Activated naive CD4-positive, alpha-beta T cell treated with anti-CD3 and anti-CD28 coated beads, Interleukin-2, amount 10 ng/mL, durations not matched to agents 7 days and 5 days (primary cell): ENCODE measurements around the gene RTP3.
A peak's percentile ranks its signal among the peaks of the same experiment; 100 is the strongest.
"Not testable (repeated sequence)": the region's sequence is repeated elsewhere in the genome, so short reads cannot be mapped to it uniquely, and the experiment has no call there.

Experiments used
- CTCF ChIA-PET: fragments of 350-600 bp; sonication (Branson Sonifier 250); formaldehyde crosslinking; loops from one replicate; lab custom pipeline; 2021; ENCODE audit warnings: antibody characterized with exemption; lab: Charles Lee
- DNase-seq: peaks from one replicate; pipeline ENCODE4 v3.0.0-alpha.2; 2020
- H3K27ac Mint-ChIP-seq: one replicate; pipeline ENCODE4 v1.8.0; 2021; ENCODE audit warnings: mild to moderate bottlenecking, moderate library complexity, mixed read lengths
- H3K27me3 Mint-ChIP-seq: one replicate; pipeline ENCODE4 v1.8.0; 2021; ENCODE audit warnings: mild to moderate bottlenecking, mixed read lengths
- H3K36me3 Mint-ChIP-seq: one replicate; pipeline ENCODE4 v1.8.0; 2021; ENCODE audit warnings: mixed read lengths
- H3K4me1 Mint-ChIP-seq: one replicate; pipeline ENCODE4 v1.8.0; 2021; ENCODE audit warnings: mixed read lengths
- H3K4me3 Mint-ChIP-seq: one replicate; pipeline ENCODE4 v1.8.0; 2021; ENCODE audit warnings: mild to moderate bottlenecking, moderate library complexity, mixed read lengths
- H3K9me3 Mint-ChIP-seq: one replicate; pipeline ENCODE4 v1.8.0; 2021; ENCODE audit warnings: mixed read lengths

The RTP3 gene

GRCh38 chr3:46490338-46491084, 7.3 kb upstream of the RTP3 start:
- CTCF ChIA-PET: interaction anchor here (1.4 to 7.9 kb wide), 8 partner anchors 10 to 201 kb away, joined by 5 to 187 read pairs (median 38); partner anchors contain the start of gene RTP3
- Mint-ChIP-seq H3K4me1 (peaks cover 37% of the 10 kb centered on the region), H3K36me3 (no peaks in the 10 kb centered on the region), H3K27ac (no peak overlapping the region), H3K27me3 (peaks cover 9% of the 10 kb centered on the region), H3K9me3 (no peaks in the 10 kb centered on the region), H3K4me3 (no peak overlapping the region)
- DNase-seq: no peak

GRCh38 chr3:46491089-46492070, 6.4 kb upstream of the RTP3 start:
- H3K27ac Mint-ChIP-seq: no peak overlapping the region
- peaks cover 44% of the 10 kb centered on the region for H3K4me1 Mint-ChIP-seq
- no peaks in the 10 kb centered on the region for H3K9me3 Mint-ChIP-seq

GRCh38 chr3:46492890-46493547, 4.8 kb upstream of the RTP3 start:
- H3K4me1 Mint-ChIP-seq: peaks cover 55% of the 10 kb centered on the region
- H3K9me3 Mint-ChIP-seq: no peaks in the 10 kb centered on the region
- no peaks in the 10 kb centered on the region for H3K36me3 Mint-ChIP-seq
- H3K27ac Mint-ChIP-seq: no peak overlapping the region
- CTCF ChIA-PET: interaction anchor here (0.8 to 1.6 kb wide), 4 partner anchors 46 to 138 kb away, joined by 4 to 10 read pairs (median 6); no protein-coding TSS in a partner anchor
- no peak for DNase-seq
- H3K27me3 Mint-ChIP-seq: no peaks in the 10 kb centered on the region
- H3K4me3 Mint-ChIP-seq: no peak overlapping the region

More at GRCh38 chr3:46491089-46492070, 6.4 kb upstream of the RTP3 start:
- DNase-seq: no peak
- H3K4me3 Mint-ChIP-seq: no peak overlapping the region
- H3K27me3 Mint-ChIP-seq: peaks cover 3% of the 10 kb centered on the region
- CTCF ChIA-PET: interaction anchor here (0.5 to 7.9 kb wide), 6 partner anchors 35 to 139 kb away, joined by 3 to 187 read pairs (median 9); no protein-coding TSS in a partner anchor
- no peaks in the 10 kb centered on the region for H3K36me3 Mint-ChIP-seq

- CTCF ChIA-PET, H3K4me3 Mint-ChIP-seq, H3K9me3 Mint-ChIP-seq, H3K36me3 Mint-ChIP-seq, H3K27ac Mint-ChIP-seq, DNase-seq, H3K27me3 Mint-ChIP-seq: not testable (repeated sequence)
- peaks cover 46% of the 10 kb centered on the region for H3K4me1 Mint-ChIP-seq
Measured at GRCh38 chr3:46494491-46494890, 3.3 kb upstream of the RTP3 start.

- Mint-ChIP-seq H3K4me3 (no peak overlapping the region), H3K27ac (no peak overlapping the region), H3K36me3 (no peaks in the 10 kb centered on the region), H3K4me1 (peaks cover 38% of the 10 kb centered on the region), H3K27me3 (peaks cover 5% of the 10 kb centered on the region), H3K9me3 (no peaks in the 10 kb centered on the region)
- no peak for DNase-seq
- CTCF ChIA-PET: interaction anchor here (1.2 to 8.3 kb wide), 8 partner anchors 7 to 134 kb away, joined by 3 to 63 read pairs (median 12); no protein-coding TSS in a partner anchor
Measured at GRCh38 chr3:46495901-46496456, 1.8 kb upstream of the RTP3 start.

- Mint-ChIP-seq H3K36me3 (no peaks in the 10 kb centered on the region), H3K27me3 (peaks cover 5% of the 10 kb centered on the region), H3K27ac (no peak overlapping the region), H3K4me1 (peaks cover 34% of the 10 kb centered on the region), H3K4me3 (no peak overlapping the region), H3K9me3 (no peaks in the 10 kb centered on the region)
- DNase-seq: peak; percentile 72
- CTCF ChIA-PET: interaction anchor here (0.7 to 8.3 kb wide), 9 partner anchors 8 to 199 kb away, joined by 3 to 63 read pairs (median 11); no protein-coding TSS in a partner anchor
Measured at GRCh38 chr3:46496746-46497555, 825 bp upstream of the RTP3 start.

- no peak overlapping the region for H3K27ac Mint-ChIP-seq
- DNase-seq: no peak
- CTCF ChIA-PET: interaction anchor here (4.1 to 8.3 kb wide), 3 partner anchors 10 to 131 kb away, joined by 26 to 63 read pairs (median 37); no protein-coding TSS in a partner anchor
- H3K36me3 Mint-ChIP-seq: no peaks in the 10 kb centered on the region
- peaks cover 5% of the 10 kb centered on the region for H3K27me3 Mint-ChIP-seq
- peaks cover 35% of the 10 kb centered on the region for H3K4me1 Mint-ChIP-seq
- H3K4me3 Mint-ChIP-seq: no peak overlapping the region
- H3K9me3 Mint-ChIP-seq: no peaks in the 10 kb centered on the region
Measured at GRCh38 chr3:46498916-46499519, 1.2 kb downstream of the RTP3 start.

GRCh38 chr3:46500656-46501635, 3.2 kb downstream of the RTP3 start:
- no peak for DNase-seq
- H3K27ac Mint-ChIP-seq: no peak overlapping the region
- H3K9me3 Mint-ChIP-seq: peaks cover 3% of the 10 kb centered on the region
- H3K36me3 Mint-ChIP-seq: peaks cover 2% of the 10 kb centered on the region
- peaks cover 41% of the 10 kb centered on the region for H3K4me1 Mint-ChIP-seq
- CTCF ChIA-PET: interaction anchor here (8.3 kb wide), 1 partner anchor 12 kb away, joined by 63 read pairs; no protein-coding TSS in a partner anchor
- peaks cover 7% of the 10 kb centered on the region for H3K27me3 Mint-ChIP-seq
- no peak overlapping the region for H3K4me3 Mint-ChIP-seq

- no peak overlapping the region for H3K4me3 Mint-ChIP-seq
- H3K4me1 Mint-ChIP-seq: peaks cover 35% of the 10 kb centered on the region
- no peak overlapping the region for H3K27ac Mint-ChIP-seq
- H3K36me3 Mint-ChIP-seq: peaks cover 2% of the 10 kb centered on the region
- peaks cover 3% of the 10 kb centered on the region for H3K9me3 Mint-ChIP-seq
- no peak for DNase-seq
- CTCF ChIA-PET: interaction anchor here (0.7 to 8.3 kb wide), 2 partner anchors 13 to 128 kb away, joined by 3 to 63 read pairs; no protein-coding TSS in a partner anchor
- H3K27me3 Mint-ChIP-seq: peaks cover 9% of the 10 kb centered on the region
Measured at GRCh38 chr3:46501702-46502101, 3.9 kb downstream of the RTP3 start.

GRCh38 chr3:46503200-46503874, 5.6 kb downstream of the RTP3 start:
- Mint-ChIP-seq H3K27me3 (peaks cover 9% of the 10 kb centered on the region), H3K36me3 (peaks cover 2% of the 10 kb centered on the region), H3K9me3 (peaks cover 3% of the 10 kb centered on the region), H3K27ac (no peak overlapping the region), H3K4me1 (peaks cover 25% of the 10 kb centered on the region), H3K4me3 (no peak overlapping the region)
- DNase-seq: no peak
- CTCF ChIA-PET: interaction anchor here (0.6 to 8.3 kb wide), 3 partner anchors 14 to 195 kb away, joined by 3 to 63 read pairs (median 3); no protein-coding TSS in a partner anchor

GRCh38 chr3:46504789-46505188, 7.0 kb downstream of the RTP3 start:
- H3K4me3 Mint-ChIP-seq: no peak overlapping the region
- H3K36me3 Mint-ChIP-seq: peaks cover 2% of the 10 kb centered on the region
- no peak overlapping the region for H3K27ac Mint-ChIP-seq
- peaks cover 12% of the 10 kb centered on the region for H3K27me3 Mint-ChIP-seq
- peaks cover 3% of the 10 kb centered on the region for H3K9me3 Mint-ChIP-seq
- no peak for DNase-seq
- H3K4me1 Mint-ChIP-seq: peaks cover 25% of the 10 kb centered on the region
- CTCF ChIA-PET: no interaction called here
